TTC549 (cell line): ENCODE data around the gene POLL.
"Not testable (repeated sequence)": the region's sequence is repeated elsewhere in the genome, so short reads cannot be mapped to it uniquely, and the experiment has no call there.

Source experiments
- FAIRE-seq: peaks from 2 replicates; lab custom pipeline; 2012; peaks lifted over from hg19 to GRCh38; lab: Jason Lieb, UNC

POLL gene

GRCh38 chr10:101587725-101588653, at the start of gene POLL, which contains the start of gene DPCD:
TSS of gene POLL (minus strand) at chr10:101588257. CDS start at chr10:101587360, 897 bp downstream.
TSS of gene DPCD (plus strand) at chr10:101588321. CDS start at chr10:101588337, 16 bp downstream.
- FAIRE-seq: no peak

GRCh38 chr10:101633510-101633909, 45.5 kb upstream of the POLL start:
- FAIRE-seq: not testable (repeated sequence)

- no peak for FAIRE-seq
Measured at GRCh38 chr10:101631821-101632475, 43.9 kb upstream of the POLL start.

GRCh38 chr10:101630633-101630920, 42.5 kb upstream of the POLL start:
- FAIRE-seq: no peak

- FAIRE-seq: no peak
Measured at GRCh38 chr10:101629837-101630632, 42.0 kb upstream of the POLL start.

- FAIRE-seq: no peak
Measured at GRCh38 chr10:101625821-101626412, 37.9 kb upstream of the POLL start.

GRCh38 chr10:101624526-101625102, 36.6 kb upstream of the POLL start:
- no peak for FAIRE-seq

- no peak for FAIRE-seq
Measured at GRCh38 chr10:101623528-101623927, 35.5 kb upstream of the POLL start.

GRCh38 chr10:101619983-101620382, 31.9 kb upstream of the POLL start:
- no peak for FAIRE-seq

GRCh38 chr10:101618871-101619270, 30.8 kb upstream of the POLL start:
- no peak for FAIRE-seq

- no peak for FAIRE-seq
Measured at GRCh38 chr10:101617824-101618568, 29.9 kb upstream of the POLL start.

GRCh38 chr10:101617102-101617823, 29.2 kb upstream of the POLL start:
- no peak for FAIRE-seq

GRCh38 chr10:101616415-101617101, 28.5 kb upstream of the POLL start:
- no peak for FAIRE-seq

- FAIRE-seq: no peak
Measured at GRCh38 chr10:101615525-101616116, 27.6 kb upstream of the POLL start.

GRCh38 chr10:101614663-101615524, 26.8 kb upstream of the POLL start:
- no peak for FAIRE-seq

- FAIRE-seq: no peak
Measured at GRCh38 chr10:101613646-101614045, 25.6 kb upstream of the POLL start.

- FAIRE-seq: no peak
Measured at GRCh38 chr10:101612872-101613271, 24.8 kb upstream of the POLL start.

- FAIRE-seq: no peak
Measured at GRCh38 chr10:101612086-101612485, 24.0 kb upstream of the POLL start.
